GM12872 (cell line): ENCODE data around the gene CDKL2.

Experiments used
- CTCF ChIP-seq: IDR thresholded peaks from 3 replicates; pipeline ENCODE4 v1.5.1; 2011; ENCODE audit warnings: low read depth, mild to moderate bottlenecking, low read length, moderate library complexity; ENCODE audit not compliant: insufficient read depth

Gene CDKL2

GRCh38 chr4:75671802-75672421, 41.6 kb upstream of the CDKL2 start:
- TF ChIP-seq CTCF = no peak

- no peak for TF ChIP-seq CTCF
Measured at GRCh38 chr4:75668596-75668995, 38.3 kb upstream of the CDKL2 start.

GRCh38 chr4:75666299-75666698, 36.0 kb upstream of the CDKL2 start:
- no peak for TF ChIP-seq CTCF

GRCh38 chr4:75662626-75663025, 32.3 kb upstream of the CDKL2 start:
- TF ChIP-seq CTCF = no peak

GRCh38 chr4:75660491-75660890, 30.2 kb upstream of the CDKL2 start:
- TF ChIP-seq CTCF = no peak

GRCh38 chr4:75659512-75660031, 29.2 kb upstream of the CDKL2 start:
- no peak for TF ChIP-seq CTCF

- TF ChIP-seq CTCF = no peak
Measured at GRCh38 chr4:75658876-75659275, 28.5 kb upstream of the CDKL2 start.
